ENCODE data around the gene SPPL3. TPM values are rescaled to one million over a fixed set of nuclear protein-coding genes. Genes with fewer than 3 reads are reported as not detected.
"Not testable (repeated sequence)": the region's sequence is repeated elsewhere in the genome, so short reads cannot be mapped to it uniquely, and the experiment has no call there.

The SPPL3 gene
- total RNA-seq, 2 donors from 2014 or later: 44.6 to 60.7 TPM

GRCh38 chr12:120905856-120906384, 1.8 kb upstream of the SPPL3 start:
- peaks cover 26% of the 10 kb centered on the region for H3K4me1 Mint-ChIP-seq
- no peak for DNase-seq
- no peaks in the 10 kb centered on the region for H3K27me3 Mint-ChIP-seq
- H3K9me3 ChIP-seq (ENCODE audit: control insufficient read depth, low read length, poor library complexity, severe bottlenecking): no peaks in the 10 kb centered on the region
- ATAC-seq: no peak
- peak overlapping the region; percentile 58 for H3K4me3 Mint-ChIP-seq
- H3K36me3 Mint-ChIP-seq (ENCODE audit: low read depth): peaks cover 3% of the 10 kb centered on the region
- H3K27ac Mint-ChIP-seq: no peak overlapping the region

- Mint-ChIP-seq H3K27me3 (no peaks in the 10 kb centered on the region), H3K4me3 (peak overlapping the region; percentile 100), H3K4me1 (peaks cover 28% of the 10 kb centered on the region), H3K36me3 (ENCODE audit: low read depth) (peaks cover 3% of the 10 kb centered on the region), H3K27ac (peak overlapping the region; percentile 97)
- ATAC-seq (peak; percentile 79), DNase-seq (peak; percentile 32 to 73 (median 63))
- H3K9me3 ChIP-seq (ENCODE audit: control insufficient read depth, low read length, poor library complexity, severe bottlenecking): no peaks in the 10 kb centered on the region
Observed at GRCh38 chr12:120903412-120904196, 554 bp downstream of the SPPL3 start.

- Mint-ChIP-seq H3K4me3 (peak overlapping the region; percentile 100), H3K4me1 (peaks cover 34% of the 10 kb centered on the region), H3K36me3 (ENCODE audit: low read depth) (peaks cover 3% of the 10 kb centered on the region), H3K27ac (peak overlapping the region; percentile 97), H3K27me3 (no peaks in the 10 kb centered on the region)
- no peaks in the 10 kb centered on the region for H3K9me3 ChIP-seq (ENCODE audit: control insufficient read depth, low read length, poor library complexity, severe bottlenecking)
- ATAC-seq (no peak), DNase-seq (no peak)
Observed at GRCh38 chr12:120902846-120903411, 1.2 kb downstream of the SPPL3 start.

GRCh38 chr12:120901818-120902217, 2.3 kb downstream of the SPPL3 start:
- Mint-ChIP-seq H3K4me1 (peaks cover 37% of the 10 kb centered on the region), H3K4me3 (peak overlapping the region; percentile 43), H3K27me3 (no peaks in the 10 kb centered on the region), H3K27ac (no peak overlapping the region), H3K36me3 (ENCODE audit: low read depth) (peaks cover 3% of the 10 kb centered on the region)
- ATAC-seq (no peak), DNase-seq (no peak)
- H3K9me3 ChIP-seq (ENCODE audit: control insufficient read depth, low read length, poor library complexity, severe bottlenecking): no peaks in the 10 kb centered on the region

GRCh38 chr12:120901101-120901500, 3.1 kb downstream of the SPPL3 start:
- H3K27me3 Mint-ChIP-seq; DNase-seq; ATAC-seq; H3K4me3 Mint-ChIP-seq; H3K27ac Mint-ChIP-seq; H3K9me3 ChIP-seq (ENCODE audit: control insufficient read depth, low read length, poor library complexity, severe bottlenecking); H3K36me3 Mint-ChIP-seq (ENCODE audit: low read depth): not testable (repeated sequence)
- peaks cover 40% of the 10 kb centered on the region for H3K4me1 Mint-ChIP-seq

- Mint-ChIP-seq H3K27me3 (no peaks in the 10 kb centered on the region), H3K4me1 (peaks cover 37% of the 10 kb centered on the region), H3K36me3 (ENCODE audit: low read depth) (peaks cover 4% of the 10 kb centered on the region), H3K4me3 (no peak overlapping the region), H3K27ac (no peak overlapping the region)
- H3K9me3 ChIP-seq (ENCODE audit: control insufficient read depth, low read length, poor library complexity, severe bottlenecking): no peaks in the 10 kb centered on the region
- DNase-seq: no peak
- ATAC-seq: no peak
Observed at GRCh38 chr12:120895532-120895931, 8.6 kb downstream of the SPPL3 start.

- ATAC-seq: no peak
Observed at GRCh38 chr12:120892265-120892664, 11.9 kb downstream of the SPPL3 start.

GRCh38 chr12:120890963-120891362, 13.2 kb downstream of the SPPL3 start:
- H3K36me3 Mint-ChIP-seq (ENCODE audit: low read depth): peaks cover 4% of the 10 kb centered on the region
- no peak overlapping the region for H3K4me3 Mint-ChIP-seq
- peaks cover 46% of the 10 kb centered on the region for H3K4me1 Mint-ChIP-seq
- ATAC-seq (no peak), DNase-seq (no peak)
- H3K27me3 Mint-ChIP-seq: no peaks in the 10 kb centered on the region
- no peaks in the 10 kb centered on the region for H3K9me3 ChIP-seq (ENCODE audit: control insufficient read depth, low read length, poor library complexity, severe bottlenecking)
- peak overlapping the region; percentile 69 for H3K27ac Mint-ChIP-seq

More at GRCh38 chr12:120892265-120892664, 11.9 kb downstream of the SPPL3 start:
- Mint-ChIP-seq H3K4me3 (peak overlapping the region; percentile 19), H3K36me3 (ENCODE audit: low read depth) (peaks cover 4% of the 10 kb centered on the region), H3K27ac (peak overlapping the region; percentile 69), H3K4me1 (peaks cover 40% of the 10 kb centered on the region), H3K27me3 (no peaks in the 10 kb centered on the region)
- H3K9me3 ChIP-seq (ENCODE audit: control insufficient read depth, low read length, poor library complexity, severe bottlenecking): no peaks in the 10 kb centered on the region
- DNase-seq: no peak

GRCh38 chr12:120887253-120888043, 16.7 kb downstream of the SPPL3 start:
- ATAC-seq: no peak

GRCh38 chr12:120886199-120887018, 17.7 kb downstream of the SPPL3 start:
- DNase-seq: no peak
- no peaks in the 10 kb centered on the region for H3K9me3 ChIP-seq (ENCODE audit: control insufficient read depth, low read length, poor library complexity, severe bottlenecking)
- Mint-ChIP-seq H3K4me3 (peak overlapping the region; percentile 75), H3K36me3 (ENCODE audit: low read depth) (no peaks in the 10 kb centered on the region), H3K27me3 (no peaks in the 10 kb centered on the region), H3K4me1 (peaks cover 41% of the 10 kb centered on the region), H3K27ac (peak overlapping the region; percentile 74)
- peak; percentile 51 for ATAC-seq

More at GRCh38 chr12:120887253-120888043, 16.7 kb downstream of the SPPL3 start:
- no peak overlapping the region for H3K4me3 Mint-ChIP-seq
- H3K36me3 Mint-ChIP-seq (ENCODE audit: low read depth): no peaks in the 10 kb centered on the region
- no peak overlapping the region for H3K27ac Mint-ChIP-seq
- no peaks in the 10 kb centered on the region for H3K9me3 ChIP-seq (ENCODE audit: control insufficient read depth, low read length, poor library complexity, severe bottlenecking)
- H3K27me3 Mint-ChIP-seq: no peaks in the 10 kb centered on the region
- DNase-seq: no peak
- peaks cover 40% of the 10 kb centered on the region for H3K4me1 Mint-ChIP-seq

- no peak for ATAC-seq
- H3K27ac Mint-ChIP-seq: no peak overlapping the region
- peaks cover 40% of the 10 kb centered on the region for H3K4me1 Mint-ChIP-seq
- no peak overlapping the region for H3K4me3 Mint-ChIP-seq
- no peaks in the 10 kb centered on the region for H3K9me3 ChIP-seq (ENCODE audit: control insufficient read depth, low read length, poor library complexity, severe bottlenecking)
- H3K27me3 Mint-ChIP-seq: no peaks in the 10 kb centered on the region
- DNase-seq: no peak
- no peaks in the 10 kb centered on the region for H3K36me3 Mint-ChIP-seq (ENCODE audit: low read depth)
Observed at GRCh38 chr12:120885521-120885920, 18.6 kb downstream of the SPPL3 start.

GRCh38 chr12:120884644-120885043, 19.5 kb downstream of the SPPL3 start:
- Mint-ChIP-seq H3K36me3 (ENCODE audit: low read depth) (no peaks in the 10 kb centered on the region), H3K4me1 (peaks cover 48% of the 10 kb centered on the region), H3K27ac (no peak overlapping the region), H3K27me3 (no peaks in the 10 kb centered on the region), H3K4me3 (no peak overlapping the region)
- no peak for ATAC-seq
- no peak for DNase-seq
- no peaks in the 10 kb centered on the region for H3K9me3 ChIP-seq (ENCODE audit: control insufficient read depth, low read length, poor library complexity, severe bottlenecking)

Data from T-helper 17 cell (primary cell).